GM12872 (cell line): ENCODE data around the gene PSMD4.

Source experiments
- CTCF ChIP-seq: IDR thresholded peaks from 3 replicates; pipeline ENCODE4 v1.5.1; 2011; ENCODE audit warnings: low read depth, mild to moderate bottlenecking, low read length, moderate library complexity; ENCODE audit not compliant: insufficient read depth

The PSMD4 gene

DNA sequence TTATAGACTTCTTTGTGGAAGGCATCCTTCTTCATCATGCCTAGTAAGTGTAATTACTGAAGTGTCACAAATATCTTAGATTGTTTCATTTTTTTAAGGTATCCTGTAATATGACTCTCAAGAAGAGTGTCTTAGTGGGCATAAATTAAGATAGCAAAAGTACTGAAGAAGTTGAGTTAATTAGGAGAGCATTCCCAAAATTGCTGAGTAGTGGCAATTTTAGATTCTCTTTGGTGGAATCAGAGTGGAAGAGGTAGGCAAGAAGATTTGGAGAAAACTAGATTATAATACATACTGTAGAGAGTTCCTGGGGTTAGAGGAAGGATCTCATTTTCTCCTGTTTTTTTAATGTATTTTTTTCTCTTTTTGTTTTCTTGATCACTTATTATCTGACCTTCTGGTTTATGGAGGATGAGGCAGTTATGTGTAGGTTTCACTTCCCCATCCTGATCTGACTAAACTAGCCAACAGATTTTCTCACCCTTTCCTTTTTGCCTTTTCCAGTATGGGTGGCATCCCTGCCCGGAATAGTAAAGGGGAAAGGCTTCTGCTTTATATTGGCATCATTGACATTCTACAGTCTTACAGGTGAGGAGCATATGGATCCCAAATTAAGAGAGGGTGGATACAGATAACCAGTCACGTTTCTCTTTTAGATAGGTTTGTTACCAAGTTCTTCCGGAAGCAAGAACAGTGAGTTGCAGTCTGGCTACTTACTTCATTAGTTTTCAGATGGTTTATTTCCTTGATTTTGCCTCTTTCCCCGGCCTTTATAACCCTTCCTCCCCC lies 16.7 kb upstream of the PSMD4 start:
- TF ChIP-seq CTCF: no peak

- TF ChIP-seq CTCF: no peak
These were observed 16.1 kb upstream of the PSMD4 start for GRCh38 chr1:151238467-151238739.

- no peak for TF ChIP-seq CTCF
These were observed 12.1 kb upstream of the PSMD4 start for GRCh38 chr1:151242442-151242841.

GRCh38 chr1:151243683-151244216 lies 10.8 kb upstream of the PSMD4 start:
- TF ChIP-seq CTCF: no peak

- no peak for TF ChIP-seq CTCF
These were observed 7.7 kb upstream of the PSMD4 start for GRCh38 chr1:151246786-151247185.

DNA sequence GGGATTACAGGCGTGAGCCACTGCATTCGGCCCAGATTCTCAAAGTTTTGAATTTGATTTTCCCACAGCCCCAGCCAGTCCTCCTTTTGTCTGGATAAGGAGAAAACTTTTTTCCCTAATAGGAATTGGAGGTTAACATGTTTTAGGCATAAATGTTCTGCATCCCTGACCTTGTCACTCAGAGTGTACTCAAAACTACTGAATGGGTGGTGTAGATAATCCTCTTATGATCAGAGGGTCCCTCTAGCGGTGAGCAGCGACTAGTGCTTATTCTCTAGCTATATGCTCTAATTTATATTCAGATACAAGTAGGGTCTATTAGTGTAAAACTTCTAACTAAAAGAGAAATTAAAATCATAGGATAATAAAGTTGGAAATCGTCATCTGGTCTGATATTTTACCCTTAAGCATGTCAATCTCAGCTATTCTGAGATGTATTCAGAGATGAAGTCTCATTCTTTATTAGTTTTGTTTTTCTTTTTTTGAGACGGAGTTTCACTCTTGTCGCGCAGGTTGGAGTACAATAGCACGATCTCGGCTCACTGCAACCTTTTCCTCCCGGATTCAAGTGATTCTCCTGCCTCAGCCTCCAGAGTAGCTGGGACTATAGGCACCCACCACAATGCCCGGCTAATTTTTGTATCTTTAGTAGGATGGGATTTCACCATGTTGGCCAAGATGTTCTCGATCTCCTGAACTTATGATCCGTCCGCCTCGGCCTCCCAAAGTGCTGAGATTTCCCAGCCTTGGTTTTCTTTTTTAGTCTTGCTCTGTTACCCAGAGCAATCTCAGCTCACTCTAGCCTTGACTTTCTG lies 2.7 kb upstream of the PSMD4 start:
- peak; percentile 85 for TF ChIP-seq CTCF

GRCh38 chr1:151255381-151255780 lies 847 bp downstream of the PSMD4 start:
- no peak for TF ChIP-seq CTCF
